ENCODE results near the gene ACTN1.
"Not testable (repeated sequence)": the region's sequence is repeated elsewhere in the genome, so short reads cannot be mapped to it uniquely, and the experiment has no call there.

ACTN1 gene

DNA sequence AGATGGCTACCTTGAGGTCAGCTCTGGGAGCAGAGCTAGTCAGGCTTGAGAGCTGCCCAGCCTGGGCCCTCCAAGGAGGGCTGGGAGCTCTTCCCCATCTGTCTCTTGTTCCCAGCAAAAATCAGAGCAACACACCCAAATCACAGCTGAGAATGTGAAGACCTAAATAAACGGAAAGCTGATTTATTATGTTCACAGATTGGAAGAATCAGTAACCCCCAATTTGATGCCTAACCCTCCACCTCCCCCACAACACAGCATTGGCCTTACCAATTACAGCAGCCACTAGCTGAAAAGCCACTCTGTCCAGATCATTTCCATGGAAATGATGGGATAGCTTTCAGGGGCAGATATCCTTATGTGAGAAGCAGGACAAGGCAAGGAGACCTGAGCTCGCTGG lies 7.1 kb upstream of the ACTN1 start:
- no peak for DNase-seq

DNA sequence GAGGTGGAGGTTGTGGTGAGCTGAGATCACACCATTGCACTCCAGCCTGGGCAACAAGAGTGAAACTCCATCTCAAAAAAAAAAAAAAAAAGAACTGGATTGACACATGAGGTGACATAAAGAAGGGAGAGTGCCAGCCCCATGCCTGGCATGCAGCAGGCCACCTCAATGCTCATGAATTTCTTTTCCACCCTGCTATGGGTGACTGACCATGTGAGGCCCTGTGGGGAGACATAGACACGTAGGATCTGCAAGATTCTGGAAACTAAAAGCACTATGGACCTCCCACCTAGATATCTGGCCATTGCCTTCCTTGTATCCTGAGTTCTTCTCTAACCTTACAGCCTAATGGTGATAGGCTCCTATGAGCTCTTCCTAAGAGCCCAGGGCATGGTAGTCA lies 5.6 kb upstream of the ACTN1 start:
- no peak for DNase-seq

DNA sequence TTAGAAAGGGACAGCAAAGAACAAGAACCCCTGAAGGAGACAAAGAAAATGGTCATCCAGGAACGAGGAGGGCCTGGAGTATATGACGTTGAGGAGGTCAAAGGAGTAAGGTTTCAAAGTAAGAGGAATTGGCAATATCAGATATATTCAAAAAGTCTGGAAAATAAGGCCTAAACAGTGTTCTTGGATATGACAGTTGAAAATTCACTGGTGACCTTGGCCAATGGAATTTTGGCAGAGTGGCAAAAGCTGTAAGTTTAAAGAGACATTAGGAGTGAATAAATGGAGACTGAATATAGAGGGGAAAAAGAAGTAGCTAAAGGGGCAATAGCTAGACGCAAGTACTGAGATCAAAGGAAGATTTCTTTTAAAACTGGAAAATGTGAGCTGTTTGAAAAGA lies 4.1 kb upstream of the ACTN1 start:
- DNase-seq: no peak

DNA sequence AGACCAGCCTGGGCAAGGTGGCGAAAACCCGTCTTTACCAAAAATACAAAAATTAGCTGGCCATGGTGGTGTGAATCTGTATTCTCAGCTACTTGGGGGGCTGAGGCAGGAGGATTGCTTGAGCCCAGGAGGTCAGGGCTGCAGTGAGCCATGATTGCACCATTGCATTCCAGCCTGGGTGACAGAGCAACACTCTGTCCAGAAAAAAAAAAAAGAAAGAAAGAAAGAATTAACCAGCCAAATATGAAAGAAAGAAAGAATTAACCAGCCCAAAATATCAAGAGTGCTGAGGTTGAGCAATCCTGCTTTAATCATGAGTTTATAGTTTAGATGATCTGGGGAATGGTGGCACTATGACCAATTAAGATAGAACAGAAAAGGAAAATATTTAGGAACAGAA lies 3.5 kb upstream of the ACTN1 start:
- no peak for DNase-seq

DNA sequence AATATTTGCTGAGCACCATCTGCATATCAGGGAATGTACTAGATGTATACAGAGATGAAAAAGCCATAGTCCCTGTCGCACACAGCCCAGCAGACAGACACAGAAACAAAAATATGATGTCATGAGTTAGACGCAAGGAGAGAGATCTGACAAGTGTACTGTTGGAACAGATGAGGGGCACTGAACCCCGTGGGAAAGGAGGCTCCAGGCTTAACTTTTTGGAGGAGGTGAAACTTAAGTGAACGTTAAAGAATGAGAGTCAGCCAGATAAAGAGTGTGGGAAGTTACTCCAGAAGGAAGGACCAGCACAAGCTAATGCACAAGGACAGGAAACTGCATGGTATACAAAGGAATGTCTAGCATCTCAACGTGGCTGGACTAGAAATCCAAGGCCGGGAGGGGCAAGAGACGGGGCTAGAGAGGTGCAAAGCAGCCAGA lies 2.5 kb upstream of the ACTN1 start:
- no peak for DNase-seq

DNA sequence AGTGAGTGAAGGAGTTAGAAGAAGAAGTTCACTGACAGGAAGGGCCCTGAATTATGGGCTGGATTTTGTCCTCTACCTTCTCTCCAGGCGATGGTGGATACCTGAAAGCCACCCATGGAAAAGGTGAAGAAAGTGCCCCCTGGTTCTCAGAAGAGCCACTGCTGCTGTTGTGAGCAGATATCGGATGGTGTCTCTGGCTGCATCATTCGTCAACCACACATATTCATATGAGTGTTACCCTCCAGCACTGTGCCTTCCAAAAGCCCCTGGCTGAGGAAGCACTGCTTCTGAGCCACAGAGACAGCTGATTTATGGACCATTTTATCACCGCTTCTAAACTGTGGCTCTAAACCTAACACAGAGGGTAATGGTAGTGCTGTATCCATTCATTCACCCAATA lies 2.0 kb upstream of the ACTN1 start:
- no peak for DNase-seq

DNA sequence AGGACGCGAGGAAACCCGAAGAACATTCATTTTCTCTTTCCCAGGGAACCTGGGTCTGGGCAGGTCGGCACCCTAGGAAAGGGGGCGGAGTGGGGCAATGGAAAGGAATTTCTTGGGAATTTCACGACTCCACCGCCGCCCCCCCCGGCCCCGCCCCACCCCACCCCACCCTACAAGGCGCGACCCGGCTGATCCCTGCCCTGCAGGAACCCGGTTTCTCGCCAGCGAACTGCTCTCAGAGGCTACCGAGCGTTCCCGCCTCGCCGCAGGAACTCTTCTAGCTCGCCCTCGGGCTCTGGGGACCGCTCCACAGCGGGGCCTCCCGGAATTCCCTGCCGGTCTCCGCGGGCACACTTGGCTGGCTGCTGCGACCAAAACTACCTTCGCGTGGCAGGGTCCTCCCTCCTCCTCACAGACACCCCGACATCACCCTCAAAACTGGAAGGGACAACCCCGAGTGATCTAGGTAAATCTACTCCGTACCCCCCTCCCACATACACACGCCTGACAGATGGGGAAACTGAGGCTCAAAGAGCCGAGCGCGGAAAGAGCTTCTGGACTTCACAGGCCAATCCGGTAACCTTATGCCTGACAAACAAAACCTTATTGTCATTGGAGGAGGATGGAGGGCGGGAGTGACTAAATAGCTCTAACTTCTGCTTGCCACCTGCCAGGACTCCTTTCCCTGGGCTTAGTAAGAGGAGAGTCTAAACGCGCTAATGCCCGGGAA lies 785 bp upstream of the ACTN1 start:
- peak; percentile 56 to 75 (median 72) for DNase-seq

DNA sequence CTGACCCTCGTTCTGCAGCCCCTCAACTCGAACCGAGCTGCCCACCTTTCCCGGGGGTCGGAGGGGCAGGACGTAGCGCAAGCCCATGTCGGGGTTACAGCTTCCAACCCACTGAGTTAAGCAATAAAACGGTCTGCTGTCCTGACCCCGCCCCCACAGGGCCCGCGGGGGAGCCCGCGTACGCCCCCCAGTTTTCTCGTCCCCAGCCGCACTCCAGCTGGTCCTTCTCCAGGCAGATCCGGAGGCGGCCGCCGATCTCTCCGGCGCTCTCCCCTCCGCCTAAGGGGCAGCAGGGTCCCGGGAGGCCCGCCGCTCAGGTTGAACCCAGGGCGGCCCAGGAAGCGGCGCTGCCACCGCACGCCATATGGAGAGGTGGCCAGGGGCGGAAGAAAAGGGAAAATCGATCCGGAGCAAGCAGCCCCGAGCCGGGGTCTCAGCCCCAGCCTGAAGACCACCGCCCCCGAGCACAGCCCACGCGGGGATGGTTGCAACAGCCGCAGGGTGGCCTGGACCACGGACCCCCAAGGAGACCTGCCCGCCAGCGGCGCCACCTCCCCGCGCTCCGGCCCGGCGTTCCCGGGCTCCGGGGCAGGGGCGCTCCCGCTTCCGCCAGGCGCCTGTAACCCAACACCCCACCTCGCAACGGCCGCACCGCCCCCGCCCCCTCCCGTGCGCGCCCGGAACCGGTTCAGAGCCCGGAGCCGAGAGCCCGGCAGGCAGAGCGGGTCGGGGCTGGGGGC lies 760 bp downstream of the ACTN1 start:
- peak; percentile 63 to 81 (median 77) for DNase-seq

DNA sequence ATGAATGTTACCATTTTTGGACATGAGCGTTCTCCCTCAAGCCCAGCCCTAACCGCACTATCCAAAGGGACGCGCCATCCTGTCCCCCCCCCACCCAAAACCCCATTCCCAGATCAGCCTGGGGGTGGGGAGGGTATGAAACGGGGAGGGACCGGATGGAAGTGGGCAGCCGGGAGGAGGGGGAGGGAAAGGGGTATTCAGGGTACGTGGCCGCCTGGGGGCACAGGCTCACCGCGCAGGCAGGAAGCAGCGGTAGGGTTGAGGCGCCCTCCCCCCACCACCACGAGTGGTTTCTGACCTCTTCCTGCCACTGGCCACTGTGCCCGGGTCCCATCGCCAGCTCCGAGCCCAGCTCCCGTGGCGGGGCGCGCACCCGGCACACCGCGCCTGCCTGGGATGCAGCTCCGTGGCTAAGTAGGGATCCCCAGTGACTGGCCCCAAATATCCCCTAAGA lies 1.4 kb downstream of the ACTN1 start:
- DNase-seq: peak in 2 of 3 experiments; percentile 57 to 71

DNA sequence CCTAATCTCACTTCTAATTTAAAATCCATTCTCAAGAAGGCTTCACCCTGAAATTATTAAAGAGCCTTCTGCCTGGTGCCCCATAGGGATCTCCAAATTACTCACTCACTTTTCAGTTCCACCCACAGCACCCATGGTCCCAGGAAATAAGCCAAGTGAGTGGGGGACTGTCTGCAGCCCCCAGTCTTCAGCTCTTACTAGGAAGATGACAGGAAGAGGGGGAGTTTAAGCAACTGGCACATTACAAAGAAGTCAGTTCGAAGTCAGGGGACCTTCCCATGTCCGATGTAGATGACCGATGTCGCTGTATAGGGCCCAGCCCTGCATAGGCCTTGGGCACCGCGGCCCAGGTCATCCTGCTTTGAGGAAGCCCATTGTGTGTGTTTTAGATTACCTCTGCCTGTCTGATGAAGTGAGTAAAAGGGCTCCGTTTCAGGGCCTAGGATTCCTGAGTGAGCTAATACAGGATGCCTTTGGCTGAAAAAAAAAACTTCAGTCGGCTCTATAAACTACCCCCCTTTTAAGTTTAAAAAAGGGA lies 1.9 kb downstream of the ACTN1 start:
- peak in 1 of 3 experiments; percentile 47 for DNase-seq

DNA sequence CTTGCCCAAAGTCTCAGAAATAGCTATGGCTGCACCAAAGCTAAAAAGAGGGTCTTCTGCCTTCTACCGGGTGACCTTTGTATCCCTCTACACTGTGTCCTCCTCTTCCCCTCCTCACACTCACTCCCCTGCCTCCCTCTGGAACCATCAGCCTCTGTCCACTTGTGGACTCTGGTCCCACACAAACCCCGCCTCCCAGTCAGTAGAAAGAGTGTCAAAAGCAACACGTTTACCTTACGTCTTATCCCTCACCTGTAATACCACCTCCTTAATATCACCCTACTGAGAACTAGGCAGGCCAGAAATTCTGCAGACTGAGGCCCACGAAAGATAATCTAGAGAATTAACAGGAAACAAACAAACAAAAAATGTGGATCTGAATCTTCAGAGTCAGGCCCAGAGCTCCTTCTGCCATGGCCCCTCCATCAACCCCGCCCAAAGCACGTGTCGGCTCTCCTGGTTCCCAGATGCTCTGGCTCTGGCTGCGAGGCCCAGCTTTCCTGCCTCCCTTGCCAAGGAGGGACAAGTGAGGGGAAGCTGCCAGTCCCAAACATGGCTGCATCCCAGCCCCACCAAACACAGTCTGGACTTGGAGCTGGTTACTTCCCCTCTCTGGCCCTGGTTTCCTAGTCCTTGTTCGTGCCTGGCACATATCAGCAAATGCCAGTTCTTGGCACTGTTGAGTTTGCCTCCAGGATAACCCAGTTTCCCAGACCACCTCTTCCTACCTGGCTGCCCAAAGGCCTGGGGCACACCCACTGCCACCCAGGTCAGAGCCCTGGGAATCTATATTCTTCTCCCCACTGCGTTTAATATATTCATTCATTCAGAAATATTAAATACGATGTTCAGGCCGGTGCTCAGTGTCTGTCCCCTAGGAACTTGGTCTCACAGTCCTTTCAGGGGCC lies 2.7 kb downstream of the ACTN1 start:
- no peak for DNase-seq

DNA sequence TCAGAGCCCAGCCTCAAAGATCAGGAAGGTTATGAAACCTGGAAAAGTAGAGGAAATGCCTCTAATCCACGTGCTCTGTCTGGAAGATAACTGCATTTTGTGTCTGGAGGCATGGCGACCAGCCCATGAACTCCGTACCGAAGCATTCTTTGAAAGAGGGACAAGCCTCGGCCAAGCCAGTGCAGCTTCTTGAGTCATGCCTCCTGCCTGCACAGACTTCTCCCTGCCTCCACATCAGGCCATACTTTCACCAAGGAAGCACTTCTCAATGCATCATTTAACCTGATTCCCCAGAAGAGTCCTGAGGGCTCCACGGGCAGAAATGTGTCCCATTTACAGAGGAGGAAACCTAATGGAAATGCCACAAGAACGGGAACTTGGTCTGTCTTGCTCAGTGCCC lies 3.4 kb downstream of the ACTN1 start:
- DNase-seq: no peak

DNA sequence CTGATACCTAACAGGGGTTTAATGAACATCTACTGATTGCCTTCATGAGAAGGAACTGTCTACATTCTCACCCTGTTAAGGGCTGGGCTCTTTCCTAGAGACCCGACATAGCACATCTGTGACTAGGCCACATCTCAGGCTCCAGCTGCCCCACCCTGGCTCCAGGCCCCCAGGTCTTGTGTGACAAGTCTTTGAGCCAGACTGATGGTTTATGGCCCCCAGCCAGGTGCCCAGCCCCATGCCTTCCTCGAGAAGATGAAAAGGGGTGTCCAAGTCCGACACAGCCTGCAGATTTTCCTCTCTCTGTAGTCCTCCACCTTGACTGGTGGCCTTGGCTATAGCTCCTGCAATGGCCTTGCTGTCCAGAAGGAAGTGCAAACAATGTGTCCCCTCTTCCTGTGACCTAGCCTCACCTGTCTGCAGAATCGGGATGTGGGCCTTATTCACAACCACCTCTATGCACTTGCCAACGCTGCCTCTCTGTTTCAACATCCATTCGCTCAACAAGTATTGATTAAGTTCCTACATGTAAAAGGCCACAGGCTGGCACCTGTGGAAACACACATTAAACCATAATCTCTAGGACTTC lies 4.2 kb downstream of the ACTN1 start:
- DNase-seq: no peak

DNA sequence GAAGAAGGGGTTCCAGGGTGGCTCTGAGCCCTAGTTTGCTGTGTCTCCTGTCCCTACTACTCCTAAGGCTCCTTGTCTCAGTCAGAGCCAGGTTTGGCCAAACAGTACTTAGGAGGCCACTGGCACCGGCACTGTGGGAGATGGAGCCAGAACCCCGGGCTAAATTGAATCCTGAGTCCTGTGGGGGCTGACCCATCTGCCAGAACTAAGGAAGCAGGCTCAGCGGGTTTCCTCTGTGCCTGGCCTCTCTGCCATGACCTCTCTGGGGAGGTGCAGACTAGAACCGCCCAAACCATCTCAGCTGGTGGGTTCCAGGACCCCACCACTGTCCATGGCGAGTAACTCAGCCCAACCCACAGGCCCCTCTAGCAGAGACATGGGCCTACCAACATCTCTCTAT lies 5.5 kb downstream of the ACTN1 start:
- DNase-seq: no peak

DNA sequence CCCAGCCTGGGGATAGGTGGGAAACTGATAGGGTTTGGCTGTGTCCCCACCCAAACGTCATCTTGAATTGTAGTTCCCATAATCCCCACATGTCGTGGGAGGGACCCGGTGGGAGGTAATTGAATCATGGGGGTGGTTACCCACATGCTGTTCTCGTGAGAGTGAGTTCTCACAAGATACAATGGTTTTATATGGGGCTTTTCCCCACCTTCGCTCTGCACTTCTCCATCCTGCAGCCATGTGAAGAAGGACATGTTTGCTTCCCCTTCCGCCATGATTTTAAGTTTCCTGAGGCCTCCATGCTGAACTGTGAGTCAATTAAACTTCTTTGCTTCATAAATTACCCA lies 5.9 kb downstream of the ACTN1 start:
- DNase-seq: not testable (repeated sequence)

DNA sequence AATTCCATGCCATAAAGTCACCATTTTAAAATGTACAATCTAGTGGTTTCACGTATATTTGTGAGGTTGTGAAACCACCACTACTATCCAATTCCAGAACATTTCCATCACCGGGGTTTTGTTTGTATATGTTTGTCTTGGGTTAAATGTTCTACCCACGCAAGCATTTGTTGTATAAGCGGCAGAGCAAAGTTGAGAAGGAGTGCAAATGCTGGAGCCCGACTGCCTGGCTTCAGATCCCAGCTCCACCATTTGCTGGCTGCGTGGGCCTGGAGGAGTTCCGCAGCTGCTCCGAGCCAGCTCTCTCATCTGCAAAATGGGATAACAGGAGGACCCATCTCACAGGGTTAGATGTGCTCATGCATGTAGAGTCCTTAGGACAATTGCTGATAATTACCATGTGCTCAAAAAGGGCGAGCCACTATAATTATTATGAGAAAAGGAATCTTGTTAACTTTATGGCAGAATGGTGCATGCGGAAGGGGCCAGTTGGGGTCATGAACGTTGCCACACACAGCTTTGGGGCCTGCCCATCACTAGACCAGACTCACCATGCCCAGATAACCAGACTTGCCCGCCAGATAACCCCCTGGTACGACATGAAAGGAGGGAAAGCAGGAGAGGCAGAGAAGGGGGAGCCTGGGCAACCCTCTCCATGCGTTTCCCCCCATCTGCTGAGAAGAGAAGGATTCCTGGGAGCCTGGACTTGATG lies 6.4 kb downstream of the ACTN1 start:
- peak in 1 of 3 experiments; percentile 9 for DNase-seq

DNA sequence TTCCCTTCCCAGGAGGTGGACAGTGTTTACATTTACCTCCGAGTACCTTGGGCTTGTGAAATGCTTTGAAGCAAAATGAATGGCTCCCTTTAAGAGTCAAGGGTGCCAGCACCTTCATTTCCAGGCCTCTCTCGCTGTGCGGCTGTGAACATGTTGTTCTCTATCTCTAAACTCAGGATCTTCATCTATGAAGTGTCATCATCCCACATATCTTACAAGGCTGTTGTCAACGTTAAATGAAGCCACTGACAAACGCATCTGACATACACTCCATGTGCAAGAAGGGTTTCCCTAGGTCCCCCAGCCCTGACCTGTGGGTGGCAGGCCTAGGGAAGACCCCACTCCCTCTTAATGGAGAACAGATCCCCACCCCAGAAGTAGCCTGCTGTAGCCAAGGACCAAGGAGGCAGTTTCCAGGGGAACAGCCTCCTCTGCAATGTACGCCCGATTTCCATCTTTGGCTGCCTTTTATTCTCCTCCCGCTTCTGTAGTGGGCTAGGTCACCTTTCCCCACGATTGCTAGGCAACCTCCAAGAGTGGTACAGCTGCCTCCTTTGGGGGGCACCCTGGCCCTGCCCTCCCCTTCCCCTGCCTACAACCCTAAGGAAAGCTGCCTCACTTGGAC lies 7.6 kb downstream of the ACTN1 start:
- no peak for DNase-seq

DNA sequence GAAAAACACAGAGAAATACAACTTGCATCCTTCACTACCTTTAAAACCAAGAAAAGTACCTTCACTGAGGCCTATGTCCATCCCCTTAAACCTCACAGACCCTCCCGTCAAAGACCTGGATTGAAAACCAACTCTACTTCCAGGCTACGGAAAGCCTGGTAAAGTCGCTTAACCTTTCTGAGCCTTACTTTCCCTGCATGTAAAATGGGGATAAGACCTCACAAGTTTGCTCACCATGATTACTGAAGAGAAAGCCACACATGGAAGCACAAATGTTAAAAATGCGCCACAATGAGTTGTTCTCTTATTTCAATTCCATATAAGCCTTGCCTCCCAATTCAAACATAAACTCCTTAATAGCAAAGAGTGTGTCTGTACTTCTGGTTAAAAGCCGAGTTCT lies 8.4 kb downstream of the ACTN1 start:
- no peak for DNase-seq

DNA sequence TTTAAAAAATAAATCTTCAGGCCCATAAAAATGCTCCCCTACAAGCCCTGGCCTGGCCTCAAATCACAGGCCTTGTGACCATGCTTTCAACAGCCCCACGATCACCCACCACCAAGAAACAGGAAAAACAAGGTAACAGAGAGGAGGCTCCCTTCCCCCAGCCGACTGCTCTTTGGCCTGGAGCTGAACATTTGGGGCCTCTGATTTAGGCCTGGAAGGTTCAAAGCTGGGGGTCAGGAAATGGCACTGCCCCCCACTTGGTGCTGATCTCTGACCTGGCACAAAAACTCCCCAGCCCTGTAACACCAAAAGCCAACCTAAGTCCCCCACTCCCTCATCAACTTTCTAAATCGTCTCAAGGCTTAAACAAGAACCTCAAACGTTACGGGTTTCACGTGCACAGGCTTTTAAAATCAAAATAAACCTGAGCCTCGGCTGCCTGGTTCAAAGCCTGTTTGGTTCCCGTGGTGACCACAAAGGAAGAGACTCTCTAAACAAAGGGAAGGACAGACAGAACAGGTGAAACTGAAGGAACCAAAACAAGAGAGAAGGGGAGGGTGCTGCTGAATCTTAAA lies 9.0 kb downstream of the ACTN1 start:
- DNase-seq: peak in 2 of 3 experiments; percentile 29 to 59

DNA sequence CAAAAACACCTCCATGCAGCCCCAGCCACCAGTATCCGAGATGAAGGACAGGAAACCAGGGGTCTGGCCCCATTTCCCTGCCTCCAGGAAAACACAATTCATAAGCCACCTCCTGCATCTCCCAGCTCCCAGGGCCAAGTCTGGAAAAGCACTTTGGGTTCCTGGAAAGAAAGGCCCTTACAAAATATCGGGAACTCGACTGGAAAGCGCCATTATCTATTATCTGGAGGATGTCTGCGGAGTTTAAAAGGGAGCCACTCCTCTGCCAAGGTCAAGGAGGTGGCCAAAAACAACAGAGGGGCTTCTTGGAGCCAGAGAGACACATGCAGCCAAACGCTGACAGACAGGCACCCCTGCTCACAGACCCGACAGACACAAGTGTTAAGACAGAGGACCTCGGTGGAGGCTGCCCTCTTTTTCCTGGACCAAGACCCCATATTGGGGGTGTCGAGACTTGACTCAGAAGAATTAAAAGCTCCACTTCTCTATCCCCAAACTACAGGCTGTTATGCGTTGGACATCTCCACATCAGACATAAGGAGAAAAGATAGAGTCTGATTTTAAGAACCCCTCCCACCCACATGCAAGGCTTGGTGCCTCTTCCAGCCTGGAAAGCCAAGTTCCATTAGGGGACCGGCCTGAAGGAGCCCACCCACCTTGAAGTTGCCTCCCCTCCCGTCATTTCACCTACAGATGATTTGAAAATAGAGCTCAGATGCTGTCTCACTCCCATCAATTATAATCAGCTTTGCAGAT lies 9.6 kb downstream of the ACTN1 start:
- DNase-seq: no peak
